ENCODE results near the gene MOG. TPM values are rescaled to one million over a fixed set of nuclear protein-coding genes. Genes with fewer than 3 reads are reported as not detected.

Gene MOG
- total RNA-seq, 1 experiment from 2014 or later = not detected

- TF ChIP-seq, protein P1, sequence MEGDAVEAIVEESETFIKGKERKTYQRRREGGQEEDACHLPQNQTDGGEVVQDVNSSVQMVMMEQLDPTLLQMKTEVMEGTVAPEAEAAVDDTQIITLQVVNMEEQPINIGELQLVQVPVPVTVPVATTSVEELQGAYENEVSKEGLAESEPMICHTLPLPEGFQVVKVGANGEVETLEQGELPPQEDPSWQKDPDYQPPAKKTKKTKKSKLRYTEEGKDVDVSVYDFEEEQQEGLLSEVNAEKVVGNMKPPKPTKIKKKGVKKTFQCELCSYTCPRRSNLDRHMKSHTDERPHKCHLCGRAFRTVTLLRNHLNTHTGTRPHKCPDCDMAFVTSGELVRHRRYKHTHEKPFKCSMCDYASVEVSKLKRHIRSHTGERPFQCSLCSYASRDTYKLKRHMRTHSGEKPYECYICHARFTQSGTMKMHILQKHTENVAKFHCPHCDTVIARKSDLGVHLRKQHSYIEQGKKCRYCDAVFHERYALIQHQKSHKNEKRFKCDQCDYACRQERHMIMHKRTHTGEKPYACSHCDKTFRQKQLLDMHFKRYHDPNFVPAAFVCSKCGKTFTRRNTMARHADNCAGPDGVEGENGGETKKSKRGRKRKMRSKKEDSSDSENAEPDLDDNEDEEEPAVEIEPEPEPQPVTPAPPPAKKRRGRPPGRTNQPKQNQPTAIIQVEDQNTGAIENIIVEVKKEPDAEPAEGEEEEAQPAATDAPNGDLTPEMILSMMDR (IDR thresholded peaks at IDR 0.05; ENCODE audit: insufficient read depth in 1 of 2, low read depth in 1 of 2, low read length in 1 of 2, severe bottlenecking in 1 of 2, unreplicated experiment in 1 of 2) = peak; percentile 62 to 63
- DNase-seq = peak in 1 of 2 experiments; percentile 58
- H3K9me3 Mint-ChIP-seq (ENCODE audit: unreplicated experiment) = no peaks in the 10 kb centered on the region
- peaks cover 13% of the 10 kb centered on the region for H3K27me3 Mint-ChIP-seq (ENCODE audit: insufficient read depth, unreplicated experiment)
- H3K4me3 Mint-ChIP-seq (ENCODE audit: unreplicated experiment) = no peak overlapping the region
- POLR2A ChIA-PET = no interaction called here
- BruUV-seq (replicated peaks) = no TSS peak
- CTCF ChIA-PET = interaction anchor here (0.5 to 1.0 kb wide), 2 partner anchors 9 to 73 kb away, joined by 3 read pairs; partner anchors contain the start of gene GABBR1
- intact Hi-C loops (cut with micrococcal nuclease; ENCODE audit: unreplicated experiment) = loop anchor here (1.0 to 10.0 kb wide), 3 partner anchors 48 to 309 kb away; no protein-coding TSS in a partner anchor
- H3K27me3 ChIP-seq (replicated peaks; ENCODE audit: control insufficient read depth, insufficient read depth, low read length) = no peaks in the 10 kb centered on the region
- H3K4me1 Mint-ChIP-seq (ENCODE audit: low read depth, unreplicated experiment) = no peaks in the 10 kb centered on the region
- H3K27ac Mint-ChIP-seq (ENCODE audit: unreplicated experiment) = no peak overlapping the region
- H3K36me3 Mint-ChIP-seq (ENCODE audit: insufficient read depth, unreplicated experiment) = no peaks in the 10 kb centered on the region
- H3K4me3 ChIP-seq (ENCODE audit: low read depth, low read length) = no peak overlapping the region
- no peaks in the 10 kb centered on the region for H3K9me3 ChIP-seq
- no peaks in the 10 kb centered on the region for H3K36me3 ChIP-seq (ENCODE audit: control insufficient read depth, insufficient read depth, low read length)
- no peaks in the 10 kb centered on the region for H3K4me1 ChIP-seq
Measured at GRCh38 chr6:29705389-29706231, 48.7 kb downstream of the MOG start.

DNA sequence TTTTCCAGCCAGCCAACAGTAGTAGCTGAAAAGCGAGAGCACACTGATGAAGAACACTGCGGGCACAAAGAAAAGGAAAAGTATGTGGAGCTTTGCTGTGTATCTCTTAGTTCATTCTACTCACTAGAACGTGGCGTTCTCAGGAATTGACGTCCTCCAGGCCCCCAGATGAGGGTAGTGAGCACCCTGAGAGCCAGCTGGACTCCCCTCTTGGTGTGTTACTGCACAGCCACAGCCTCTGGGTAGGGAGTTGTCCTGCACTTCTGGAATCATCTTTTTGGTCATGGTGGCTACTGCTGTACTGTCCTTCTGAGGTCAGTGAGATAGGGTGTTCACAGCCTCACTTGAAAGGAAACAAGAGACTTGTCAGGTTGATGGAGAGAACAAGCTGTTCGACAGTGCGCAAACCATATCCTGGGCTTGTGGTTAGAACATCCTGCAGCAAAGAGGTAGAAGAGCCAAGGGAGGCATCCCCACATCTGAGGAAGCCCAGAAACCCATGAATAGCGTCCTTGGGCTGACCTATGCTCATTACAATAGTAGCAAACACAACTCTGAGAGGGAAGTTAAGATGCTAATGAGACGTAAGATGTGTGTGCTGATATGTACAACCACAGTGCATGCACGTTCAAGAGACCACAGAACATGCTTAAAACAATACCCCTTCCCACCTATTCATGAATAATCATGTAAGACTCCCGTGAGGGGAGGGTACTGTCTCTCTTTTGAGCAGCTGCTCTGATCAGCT, 51.7 kb downstream of the MOG start:
- Mint-ChIP-seq H3K27me3 (ENCODE audit: insufficient read depth, unreplicated experiment) (peaks cover 12% of the 10 kb centered on the region), H3K9me3 (ENCODE audit: unreplicated experiment) (no peaks in the 10 kb centered on the region), H3K36me3 (ENCODE audit: insufficient read depth, unreplicated experiment) (no peaks in the 10 kb centered on the region), H3K27ac (ENCODE audit: unreplicated experiment) (no peak overlapping the region), H3K4me1 (ENCODE audit: low read depth, unreplicated experiment) (no peaks in the 10 kb centered on the region), H3K4me3 (ENCODE audit: unreplicated experiment) (no peak overlapping the region)
- DNase-seq = no peak
- Histone ChIP-seq H3K4me3 (ENCODE audit: low read depth, low read length) (no peak overlapping the region), H3K36me3 (ENCODE audit: control insufficient read depth, insufficient read depth, low read length) (no peaks in the 10 kb centered on the region), H3K9me3 (no peaks in the 10 kb centered on the region), H3K4me1 (no peaks in the 10 kb centered on the region), H3K27me3 (replicated peaks; ENCODE audit: control insufficient read depth, insufficient read depth, low read length) (no peaks in the 10 kb centered on the region)
- BruUV-seq (replicated peaks) = no TSS peak
- CTCF ChIA-PET = no interaction called here
- intact Hi-C loops (cut with micrococcal nuclease; ENCODE audit: unreplicated experiment) = loop anchor here (10.0 kb wide), 1 partner anchor 306 kb away; no protein-coding TSS in a partner anchor
- POLR2A ChIA-PET = no interaction called here
- TF ChIP-seq, protein P1 (IDR thresholded peaks at IDR 0.05; ENCODE audit: insufficient read depth in 1 of 2, low read depth in 1 of 2, low read length in 1 of 2, severe bottlenecking in 1 of 2, unreplicated experiment in 1 of 2) = no peak

DNA sequence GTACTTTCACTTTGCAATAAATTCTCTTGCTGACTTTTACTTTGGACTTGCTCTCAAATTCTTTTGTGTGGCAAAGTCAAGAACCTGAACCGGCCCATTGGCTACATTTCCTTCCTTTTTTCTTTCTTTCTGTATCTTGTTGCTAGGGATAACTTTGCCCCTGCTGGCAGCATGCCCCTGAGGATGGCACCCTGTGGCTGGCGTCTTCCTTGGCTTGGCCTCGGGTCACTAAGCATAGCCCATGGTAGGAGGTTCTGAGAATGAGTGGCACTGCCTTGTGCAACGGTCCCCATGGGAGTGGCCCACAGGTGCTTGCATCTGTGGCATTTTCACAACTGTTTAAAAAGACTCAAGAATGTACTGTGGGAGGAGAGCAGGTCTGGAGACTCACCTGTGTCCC, 52.3 kb downstream of the MOG start:
- H3K27ac Mint-ChIP-seq (ENCODE audit: unreplicated experiment) = no peak overlapping the region
- TF ChIP-seq, protein P1 (IDR thresholded peaks at IDR 0.05; ENCODE audit: insufficient read depth in 1 of 2, low read depth in 1 of 2, low read length in 1 of 2, severe bottlenecking in 1 of 2, unreplicated experiment in 1 of 2) = no peak
- BruUV-seq (replicated peaks) = no TSS peak
- intact Hi-C loops (cut with micrococcal nuclease; ENCODE audit: unreplicated experiment) = loop anchor here (10.0 kb wide), 1 partner anchor 306 kb away; no protein-coding TSS in a partner anchor
- peaks cover 12% of the 10 kb centered on the region for H3K27me3 Mint-ChIP-seq (ENCODE audit: insufficient read depth, unreplicated experiment)
- Histone ChIP-seq H3K27me3 (replicated peaks; ENCODE audit: control insufficient read depth, insufficient read depth, low read length) (no peaks in the 10 kb centered on the region), H3K36me3 (ENCODE audit: control insufficient read depth, insufficient read depth, low read length) (no peaks in the 10 kb centered on the region), H3K4me1 (no peaks in the 10 kb centered on the region), H3K4me3 (ENCODE audit: low read depth, low read length) (no peak overlapping the region), H3K9me3 (no peaks in the 10 kb centered on the region)
- ChIA-PET POLR2A (no interaction called here), CTCF (no interaction called here)
- H3K9me3 Mint-ChIP-seq (ENCODE audit: unreplicated experiment) = no peaks in the 10 kb centered on the region
- H3K4me3 Mint-ChIP-seq (ENCODE audit: unreplicated experiment) = no peak overlapping the region
- H3K36me3 Mint-ChIP-seq (ENCODE audit: insufficient read depth, unreplicated experiment) = no peaks in the 10 kb centered on the region
- DNase-seq = no peak
- H3K4me1 Mint-ChIP-seq (ENCODE audit: low read depth, unreplicated experiment) = no peaks in the 10 kb centered on the region
